ENCODE results near the gene RAP1GAP2.

Gene RAP1GAP2

GRCh38 chr17:2789700-2790099 lies 6.5 kb upstream of the RAP1GAP2 start:
- Histone ChIP-seq H3K4me1 (ENCODE audit: insufficient read depth, low read length) (no peaks in the 10 kb centered on the region), H3K9me3 (ENCODE audit: insufficient read depth, low read depth, low read length) (no peaks in the 10 kb centered on the region), H3K36me3 (ENCODE audit: insufficient read depth, low read depth, low read length) (no peaks in the 10 kb centered on the region), H3K27me3 (ENCODE audit: insufficient read depth, low read length) (no peaks in the 10 kb centered on the region), H3K4me3 (ENCODE audit: low read length) (no peak overlapping the region), H3K9ac (ENCODE audit: low read depth, low read length) (no peak overlapping the region), H3K27ac (ENCODE audit: low read length) (no peak overlapping the region)

GRCh38 chr17:2792366-2793169 lies 3.7 kb upstream of the RAP1GAP2 start:
- Histone ChIP-seq H3K9me3 (ENCODE audit: insufficient read depth, low read depth, low read length) (no peaks in the 10 kb centered on the region), H3K27ac (ENCODE audit: low read length) (no peak overlapping the region), H3K27me3 (ENCODE audit: insufficient read depth, low read length) (no peaks in the 10 kb centered on the region), H3K36me3 (ENCODE audit: insufficient read depth, low read depth, low read length) (no peaks in the 10 kb centered on the region), H3K9ac (ENCODE audit: low read depth, low read length) (no peak overlapping the region), H3K4me3 (ENCODE audit: low read length) (no peak overlapping the region), H3K4me1 (ENCODE audit: insufficient read depth, low read length) (no peaks in the 10 kb centered on the region)

- Histone ChIP-seq H3K27ac (ENCODE audit: low read length) (no peak overlapping the region), H3K27me3 (ENCODE audit: insufficient read depth, low read length) (no peaks in the 10 kb centered on the region), H3K9ac (ENCODE audit: low read depth, low read length) (no peak overlapping the region), H3K36me3 (ENCODE audit: insufficient read depth, low read depth, low read length) (no peaks in the 10 kb centered on the region), H3K9me3 (ENCODE audit: insufficient read depth, low read depth, low read length) (no peaks in the 10 kb centered on the region), H3K4me3 (ENCODE audit: low read length) (no peak overlapping the region), H3K4me1 (ENCODE audit: insufficient read depth, low read length) (no peaks in the 10 kb centered on the region)
These were observed 2.0 kb upstream of the RAP1GAP2 start for GRCh38 chr17:2794111-2794803.

GRCh38 chr17:2795441-2796163 lies 636 bp upstream of the RAP1GAP2 start:
- no peaks in the 10 kb centered on the region for H3K36me3 ChIP-seq (ENCODE audit: insufficient read depth, low read depth, low read length)
- H3K4me3 ChIP-seq (ENCODE audit: low read length) = no peak overlapping the region
- no peaks in the 10 kb centered on the region for H3K27me3 ChIP-seq (ENCODE audit: insufficient read depth, low read length)
- no peak overlapping the region for H3K9ac ChIP-seq (ENCODE audit: low read depth, low read length)
- H3K27ac ChIP-seq (ENCODE audit: low read length) = no peak overlapping the region
- H3K4me1 ChIP-seq (ENCODE audit: insufficient read depth, low read length) = no peaks in the 10 kb centered on the region
- H3K9me3 ChIP-seq (ENCODE audit: insufficient read depth, low read depth, low read length) = no peaks in the 10 kb centered on the region

- Histone ChIP-seq H3K4me1 (ENCODE audit: insufficient read depth, low read length) (no peaks in the 10 kb centered on the region), H3K36me3 (ENCODE audit: insufficient read depth, low read depth, low read length) (no peaks in the 10 kb centered on the region), H3K27me3 (ENCODE audit: insufficient read depth, low read length) (no peaks in the 10 kb centered on the region), H3K4me3 (ENCODE audit: low read length) (no peak overlapping the region), H3K27ac (ENCODE audit: low read length) (no peak overlapping the region), H3K9me3 (ENCODE audit: insufficient read depth, low read depth, low read length) (no peaks in the 10 kb centered on the region), H3K9ac (ENCODE audit: low read depth, low read length) (no peak overlapping the region)
These were observed 988 bp downstream of the RAP1GAP2 start for GRCh38 chr17:2797226-2797625.

GRCh38 chr17:2797637-2798036 lies 1.4 kb downstream of the RAP1GAP2 start:
- Histone ChIP-seq H3K27ac (ENCODE audit: low read length) (no peak overlapping the region), H3K4me1 (ENCODE audit: insufficient read depth, low read length) (no peaks in the 10 kb centered on the region), H3K36me3 (ENCODE audit: insufficient read depth, low read depth, low read length) (no peaks in the 10 kb centered on the region), H3K9me3 (ENCODE audit: insufficient read depth, low read depth, low read length) (no peaks in the 10 kb centered on the region), H3K27me3 (ENCODE audit: insufficient read depth, low read length) (no peaks in the 10 kb centered on the region), H3K9ac (ENCODE audit: low read depth, low read length) (no peak overlapping the region), H3K4me3 (ENCODE audit: low read length) (no peak overlapping the region)

- Histone ChIP-seq H3K27me3 (ENCODE audit: insufficient read depth, low read length) (no peaks in the 10 kb centered on the region), H3K4me1 (ENCODE audit: insufficient read depth, low read length) (no peaks in the 10 kb centered on the region)
These were observed 1.9 kb downstream of the RAP1GAP2 start for GRCh38 chr17:2798188-2798587.

GRCh38 chr17:2798678-2799077 lies 2.4 kb downstream of the RAP1GAP2 start:
- no peaks in the 10 kb centered on the region for H3K4me1 ChIP-seq (ENCODE audit: insufficient read depth, low read length)
- H3K9me3 ChIP-seq (ENCODE audit: insufficient read depth, low read depth, low read length) = no peaks in the 10 kb centered on the region
- H3K27me3 ChIP-seq (ENCODE audit: insufficient read depth, low read length) = no peaks in the 10 kb centered on the region
- H3K4me3 ChIP-seq (ENCODE audit: low read length) = no peak overlapping the region
- no peak overlapping the region for H3K27ac ChIP-seq (ENCODE audit: low read length)
- H3K9ac ChIP-seq (ENCODE audit: low read depth, low read length) = no peak overlapping the region
- no peaks in the 10 kb centered on the region for H3K36me3 ChIP-seq (ENCODE audit: insufficient read depth, low read depth, low read length)

More at GRCh38 chr17:2798188-2798587, 1.9 kb downstream of the RAP1GAP2 start:
- no peaks in the 10 kb centered on the region for H3K36me3 ChIP-seq (ENCODE audit: insufficient read depth, low read depth, low read length)
- H3K9ac ChIP-seq (ENCODE audit: low read depth, low read length) = no peak overlapping the region
- H3K27ac ChIP-seq (ENCODE audit: low read length) = no peak overlapping the region
- H3K9me3 ChIP-seq (ENCODE audit: insufficient read depth, low read depth, low read length) = no peaks in the 10 kb centered on the region
- no peak overlapping the region for H3K4me3 ChIP-seq (ENCODE audit: low read length)

- no peaks in the 10 kb centered on the region for H3K36me3 ChIP-seq (ENCODE audit: insufficient read depth, low read depth, low read length)
- H3K9ac ChIP-seq (ENCODE audit: low read depth, low read length) = no peak overlapping the region
- H3K9me3 ChIP-seq (ENCODE audit: insufficient read depth, low read depth, low read length) = no peaks in the 10 kb centered on the region
- no peaks in the 10 kb centered on the region for H3K4me1 ChIP-seq (ENCODE audit: insufficient read depth, low read length)
- no peak overlapping the region for H3K4me3 ChIP-seq (ENCODE audit: low read length)
- no peaks in the 10 kb centered on the region for H3K27me3 ChIP-seq (ENCODE audit: insufficient read depth, low read length)
- no peak overlapping the region for H3K27ac ChIP-seq (ENCODE audit: low read length)
These were observed 3.4 kb downstream of the RAP1GAP2 start for GRCh38 chr17:2799653-2800052.

GRCh38 chr17:2800367-2800766 lies 4.1 kb downstream of the RAP1GAP2 start:
- Histone ChIP-seq H3K36me3 (ENCODE audit: insufficient read depth, low read depth, low read length) (no peaks in the 10 kb centered on the region), H3K4me1 (ENCODE audit: insufficient read depth, low read length) (no peaks in the 10 kb centered on the region), H3K27ac (ENCODE audit: low read length) (no peak overlapping the region), H3K27me3 (ENCODE audit: insufficient read depth, low read length) (no peaks in the 10 kb centered on the region), H3K4me3 (ENCODE audit: low read length) (no peak overlapping the region), H3K9ac (ENCODE audit: low read depth, low read length) (no peak overlapping the region), H3K9me3 (ENCODE audit: insufficient read depth, low read depth, low read length) (no peaks in the 10 kb centered on the region)

GRCh38 chr17:2801841-2802240 lies 5.6 kb downstream of the RAP1GAP2 start:
- no peak overlapping the region for H3K9ac ChIP-seq (ENCODE audit: low read depth, low read length)
- no peak overlapping the region for H3K27ac ChIP-seq (ENCODE audit: low read length)
- no peaks in the 10 kb centered on the region for H3K9me3 ChIP-seq (ENCODE audit: insufficient read depth, low read depth, low read length)
- no peaks in the 10 kb centered on the region for H3K36me3 ChIP-seq (ENCODE audit: insufficient read depth, low read depth, low read length)
- no peaks in the 10 kb centered on the region for H3K27me3 ChIP-seq (ENCODE audit: insufficient read depth, low read length)
- H3K4me1 ChIP-seq (ENCODE audit: insufficient read depth, low read length) = no peaks in the 10 kb centered on the region
- no peak overlapping the region for H3K4me3 ChIP-seq (ENCODE audit: low read length)

Data from iPS-20b (cell line).